OCI-LY3 (cell line): ENCODE results near the gene ZNF329.

Experiments
- H2AFZ ChIP-seq: fragments of 200-600, 300-600 bp; shearing (Covaris generic); 2 replicates; pipeline ENCODE4 v1.6.0; 2014; ENCODE audit warnings: antibody characterized with exemption, low read depth, low read length
- H3K27ac ChIP-seq: fragments of 200-600, 300-600 bp; sonication (generic); 2 replicates; pipeline ENCODE4 v1.5.1; 2014; ENCODE audit warnings: mild to moderate bottlenecking, low read length, moderate library complexity, mixed read lengths
- H3K27me3 ChIP-seq: fragments of 200-600, 300-600 bp; sonication (generic); 2 replicates; pipeline ENCODE4 v1.6.1; 2014; ENCODE audit warnings: low read depth, low read length, mixed read lengths
- H3K36me3 ChIP-seq: fragments of 200-600, 300-600 bp; sonication (generic); replicated peaks from 2 replicates; pipeline ENCODE3; 2014; ENCODE audit warnings: low read depth, low read length, mixed read lengths
- H3K4me1 ChIP-seq: fragments of 300-600, 200-600 bp; sonication (generic); 2 replicates; pipeline ENCODE4 v1.6.1; 2014; ENCODE audit warnings: low read length, mixed read lengths
- H3K4me2 ChIP-seq: fragments of 200-600, 300-600 bp; sonication (generic); 2 replicates; pipeline ENCODE4 v1.6.1; 2014; ENCODE audit warnings: low read length, mixed read lengths
- H3K4me3 ChIP-seq: fragments of 300-600, 200-600 bp; sonication (generic); 2 replicates; pipeline ENCODE4 v1.5.1; 2014; ENCODE audit warnings: antibody characterized with exemption, mild to moderate bottlenecking, low read length, moderate library complexity
- H3K79me2 ChIP-seq: fragments of 300-600, 200-600 bp; shearing (Covaris generic); 2 replicates; pipeline ENCODE4 v1.6.1; 2014; ENCODE audit warnings: mild to moderate bottlenecking, low read length, mixed read lengths
- H3K9ac ChIP-seq: fragments of 300-600, 200-600 bp; shearing (Covaris generic); 2 replicates; pipeline ENCODE4 v1.6.0; 2014; ENCODE audit warnings: mild to moderate bottlenecking, low read length, moderate library complexity
- H3K9me3 ChIP-seq: fragments of 200-600, 300-600 bp; shearing (Covaris generic); 2 replicates; pipeline ENCODE4 v1.6.1; 2014; ENCODE audit warnings: low read length, mixed read lengths; ENCODE audit not compliant: insufficient read depth
- H4K20me1 ChIP-seq: fragments of 200-600, 300-600 bp; sonication (generic); 2 replicates; pipeline ENCODE4 v1.6.1; 2016; ENCODE audit warnings: low read length, mixed read lengths; ENCODE audit not compliant: insufficient read depth
- EZH2phosphoT487 ChIP-seq: fragments of 200-600 bp; shearing (Covaris generic); IDR thresholded peaks from 2 replicates; pipeline ENCODE4 v1.6.1; 2018; ENCODE audit warnings: antibody characterized with exemption, mixed run types, low read depth
- TF ChIP-seq, protein P1 (sequence below): fragments of 200-600, 300-600 bp; sonication (generic); IDR thresholded peaks from 2 replicates; pipeline ENCODE4 v1.5.1; 2014; ENCODE audit warnings: antibody characterized with exemption, low read length, low read depth

ZNF329 gene

DNA sequence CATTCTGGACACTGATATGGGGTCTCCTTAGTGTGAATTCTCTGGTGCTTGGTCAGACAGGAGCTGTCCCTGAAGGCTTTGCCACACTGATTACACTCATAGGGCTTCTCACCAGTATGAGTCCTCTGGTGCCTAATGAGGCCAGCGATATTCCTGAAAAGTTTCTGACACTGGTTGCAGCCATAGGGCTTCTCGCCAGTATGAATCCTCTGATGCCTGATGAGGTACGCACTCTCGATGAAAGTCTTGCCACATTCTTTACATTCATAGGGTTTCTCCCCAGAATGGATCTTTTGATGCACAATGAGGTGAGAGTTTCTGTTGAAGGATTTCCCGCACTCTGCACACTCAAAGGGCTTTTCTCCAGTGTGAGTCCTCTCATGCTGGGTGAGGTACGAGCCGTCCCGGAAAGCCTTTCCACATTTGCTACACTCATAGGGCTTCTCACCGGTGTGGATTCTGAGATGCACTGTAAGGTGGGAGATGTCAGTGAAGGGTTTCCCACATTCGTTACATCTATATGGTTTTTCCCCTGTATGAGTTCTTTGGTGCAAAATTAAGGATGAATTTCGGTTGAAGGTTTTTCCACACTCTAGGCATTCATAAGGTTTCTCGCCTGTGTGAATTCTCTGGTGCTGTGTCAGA, 22.4 kb downstream of the ZNF329 start:
- Histone ChIP-seq H3K36me3 (peaks cover 67% of the 10 kb centered on the region), H2AFZ (no peak overlapping the region), H3K79me2 (no peaks in the 10 kb centered on the region), H3K4me3 (no peak overlapping the region), H3K9ac (no peak overlapping the region), H3K27me3 (no peaks in the 10 kb centered on the region), H4K20me1 (no peaks in the 10 kb centered on the region), H3K27ac (no peak overlapping the region), H3K9me3 (peaks cover 76% of the 10 kb centered on the region), H3K4me2 (no peak overlapping the region), H3K4me1 (no peaks in the 10 kb centered on the region)
- TF ChIP-seq EZH2phosphoT487, result no peak
- TF ChIP-seq, protein P1, sequence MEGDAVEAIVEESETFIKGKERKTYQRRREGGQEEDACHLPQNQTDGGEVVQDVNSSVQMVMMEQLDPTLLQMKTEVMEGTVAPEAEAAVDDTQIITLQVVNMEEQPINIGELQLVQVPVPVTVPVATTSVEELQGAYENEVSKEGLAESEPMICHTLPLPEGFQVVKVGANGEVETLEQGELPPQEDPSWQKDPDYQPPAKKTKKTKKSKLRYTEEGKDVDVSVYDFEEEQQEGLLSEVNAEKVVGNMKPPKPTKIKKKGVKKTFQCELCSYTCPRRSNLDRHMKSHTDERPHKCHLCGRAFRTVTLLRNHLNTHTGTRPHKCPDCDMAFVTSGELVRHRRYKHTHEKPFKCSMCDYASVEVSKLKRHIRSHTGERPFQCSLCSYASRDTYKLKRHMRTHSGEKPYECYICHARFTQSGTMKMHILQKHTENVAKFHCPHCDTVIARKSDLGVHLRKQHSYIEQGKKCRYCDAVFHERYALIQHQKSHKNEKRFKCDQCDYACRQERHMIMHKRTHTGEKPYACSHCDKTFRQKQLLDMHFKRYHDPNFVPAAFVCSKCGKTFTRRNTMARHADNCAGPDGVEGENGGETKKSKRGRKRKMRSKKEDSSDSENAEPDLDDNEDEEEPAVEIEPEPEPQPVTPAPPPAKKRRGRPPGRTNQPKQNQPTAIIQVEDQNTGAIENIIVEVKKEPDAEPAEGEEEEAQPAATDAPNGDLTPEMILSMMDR, result no peak

DNA sequence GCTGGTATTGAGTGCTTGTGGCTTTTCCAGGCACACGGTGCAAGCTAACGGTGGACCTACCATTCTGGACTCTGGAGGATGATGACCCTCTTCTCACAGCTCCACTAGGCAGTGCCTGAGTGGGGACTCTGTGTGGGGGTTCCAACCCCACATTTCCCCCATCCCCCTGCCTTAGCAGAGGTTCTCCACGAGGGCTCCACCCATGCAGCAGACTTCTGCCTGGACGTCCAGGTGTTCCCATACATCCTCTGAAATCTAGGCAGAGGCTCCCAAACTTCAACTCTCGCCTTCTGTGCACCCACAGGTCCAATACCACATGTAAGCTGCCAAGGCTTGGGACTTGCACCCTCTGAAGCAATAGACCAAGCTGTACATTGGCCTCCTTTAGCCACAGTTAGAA, 27.2 kb downstream of the ZNF329 start:
- H3K9me3 ChIP-seq, result peaks cover 84% of the 10 kb centered on the region
- no peaks in the 10 kb centered on the region for H3K27me3 ChIP-seq
- no peak overlapping the region for H3K9ac ChIP-seq
- H3K4me1 ChIP-seq, result no peaks in the 10 kb centered on the region
- no peak overlapping the region for H3K27ac ChIP-seq
- no peak overlapping the region for H3K4me2 ChIP-seq
- TF ChIP-seq EZH2phosphoT487, result no peak
- TF ChIP-seq, protein P1, result no peak
- peaks cover 30% of the 10 kb centered on the region for H3K36me3 ChIP-seq
- no peaks in the 10 kb centered on the region for H4K20me1 ChIP-seq
- H2AFZ ChIP-seq, result no peak overlapping the region
- no peak overlapping the region for H3K4me3 ChIP-seq
- H3K79me2 ChIP-seq, result no peaks in the 10 kb centered on the region

DNA sequence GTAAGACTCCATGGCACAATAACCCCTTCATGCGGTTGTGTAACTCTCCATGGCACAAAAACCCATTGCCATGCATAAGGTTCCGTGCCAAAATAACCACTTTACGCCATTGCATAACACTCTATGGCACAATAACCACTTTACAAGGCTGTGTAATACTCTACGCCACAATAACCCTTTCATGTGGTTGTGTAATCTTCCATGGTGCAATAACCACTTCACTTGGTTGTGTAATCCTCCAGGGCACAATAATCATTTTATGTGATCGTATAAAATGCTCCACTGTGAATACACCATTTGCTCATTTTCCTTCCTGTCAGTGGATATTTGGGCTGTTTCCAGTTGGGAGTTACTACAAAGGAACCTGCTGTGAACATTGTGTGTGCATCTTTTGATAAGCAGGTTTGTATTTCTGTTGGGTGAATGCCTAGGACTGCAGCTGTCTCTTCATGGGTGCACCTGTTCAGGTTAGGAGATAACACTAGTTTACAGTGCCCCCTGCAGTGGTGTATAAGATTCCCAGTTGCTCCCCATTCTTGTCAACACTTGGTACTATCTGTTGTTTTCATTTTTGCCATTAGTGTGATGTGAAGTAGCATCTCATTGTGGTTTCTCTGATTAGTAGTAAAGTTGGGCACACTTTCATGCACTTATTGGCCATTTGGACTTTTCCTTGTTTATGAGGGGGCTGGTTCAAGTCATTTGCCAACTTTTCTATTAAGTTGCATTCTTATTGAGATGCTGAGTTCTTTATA, 31.4 kb downstream of the ZNF329 start:
- Histone ChIP-seq H3K9ac (no peak overlapping the region), H3K36me3 (no peaks in the 10 kb centered on the region), H3K4me2 (no peak overlapping the region), H2AFZ (no peak overlapping the region), H3K4me3 (no peak overlapping the region), H3K4me1 (no peaks in the 10 kb centered on the region), H3K27me3 (no peaks in the 10 kb centered on the region), H4K20me1 (no peaks in the 10 kb centered on the region), H3K9me3 (peaks cover 52% of the 10 kb centered on the region), H3K79me2 (no peaks in the 10 kb centered on the region), H3K27ac (no peak overlapping the region)
- TF ChIP-seq, protein P1, result no peak
- TF ChIP-seq EZH2phosphoT487, result no peak

DNA sequence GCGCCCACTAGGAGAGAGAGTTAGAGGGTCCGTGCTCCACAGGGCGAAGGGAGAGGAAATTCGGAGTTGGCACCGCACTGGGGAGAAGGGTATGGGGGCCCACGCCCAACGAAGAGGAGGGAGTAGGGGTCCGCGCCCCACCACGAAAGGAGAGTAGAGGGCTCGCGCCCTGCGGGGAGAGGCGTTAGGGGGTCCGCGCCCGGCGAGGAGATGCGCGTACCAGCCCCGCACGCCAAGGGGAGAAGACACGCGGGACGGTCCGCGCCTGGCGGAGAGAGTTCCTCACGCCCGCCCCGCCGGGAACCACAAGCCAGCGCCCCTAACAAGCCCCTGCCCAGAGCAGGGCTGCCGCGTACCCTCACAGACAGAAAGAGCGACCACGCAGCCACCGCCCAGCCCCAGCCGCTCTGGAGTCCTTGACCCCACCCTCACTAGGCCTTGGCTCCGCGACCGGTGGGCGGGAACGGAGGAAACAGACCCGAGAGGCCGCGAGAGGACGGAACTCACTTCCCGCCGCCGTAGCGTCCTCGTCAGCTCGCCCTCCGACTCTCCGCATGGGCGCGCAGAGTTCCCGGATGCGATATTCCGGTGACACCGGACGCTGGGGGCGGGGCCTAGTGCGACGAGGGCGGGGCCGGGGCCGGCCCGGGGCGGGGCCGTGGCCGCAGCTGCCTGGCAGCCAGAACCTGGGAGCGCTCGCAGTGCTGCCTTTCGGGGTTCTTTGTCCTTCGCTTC, 32.6 kb downstream of the ZNF329 start:
- H3K4me3 ChIP-seq, result no peak overlapping the region
- peaks cover 41% of the 10 kb centered on the region for H3K9me3 ChIP-seq
- no peak overlapping the region for H3K9ac ChIP-seq

More for the DNA sequence above, 32.6 kb downstream of the ZNF329 start:
- Histone ChIP-seq H3K4me2 (no peak overlapping the region), H3K79me2 (no peaks in the 10 kb centered on the region), H3K4me1 (no peaks in the 10 kb centered on the region), H3K36me3 (no peaks in the 10 kb centered on the region), H4K20me1 (no peaks in the 10 kb centered on the region), H3K27ac (no peak overlapping the region), H2AFZ (no peak overlapping the region), H3K27me3 (no peaks in the 10 kb centered on the region)
- no peak for TF ChIP-seq EZH2phosphoT487
- TF ChIP-seq, protein P1, result no peak
